HepG2 (cell line): Measurements from ENCODE around the gene PDIA5. TPM values are rescaled to one million over a fixed set of nuclear protein-coding genes. Genes with fewer than 3 reads are reported as not detected.
A peak's percentile ranks its signal among the peaks of the same experiment; 100 is the strongest.

Source experiments
- ATAC-seq: fragments of 200-7000 bp; cut with Tn5 transposase; 3 replicates; pipeline ENCODE4 v1.9.1; 2020; ENCODE audit warnings: mild to moderate bottlenecking, moderate library complexity
- BruUV-seq: library from RNA; stranded (reverse); fragments of 400-500 nt; replicated peaks from 2 replicates; lab custom pipeline; 2021; lab: Mats Ljungman, UMichigan
- CTCF ChIA-PET: fragments of 300-600 bp; formaldehyde crosslinking; extraction: SDS; loops from one replicate; lab custom pipeline; 2021; ENCODE audit warnings: low total read pairs, inconsistent platforms, low intra/inter-chr PET ratio; lab: Yijun Ruan, JAX
- POLR2A ChIA-PET: fragments of 350-600 bp; sonication (Branson Sonifier 250); formaldehyde crosslinking; loops from one replicate; lab custom pipeline; 2020; ENCODE audit warnings: antibody characterized with exemption, inconsistent platforms; lab: Yijun Ruan, JAX
- DNase-seq: peaks from one replicate; pipeline ENCODE4 v3.0.0-alpha.2; 2015; ENCODE audit warnings: low spot score
- FAIRE-seq: peaks from 3 replicates; lab custom pipeline; 2011; peaks lifted over from hg19 to GRCh38; lab: Jason Lieb, UNC
- H2AFZ ChIP-seq: one replicate; pipeline ENCODE4 v1.6.1; 2011; ENCODE audit warnings: low read length, inconsistent platforms
- H3K27ac ChIP-seq: fragments of 300-600 bp; 3 replicates; pipeline ENCODE4 v1.8.0; 2011; ENCODE audit warnings: mixed run types, mild to moderate bottlenecking, mixed read lengths, low read length, inconsistent platforms; ENCODE audit not compliant: insufficient read depth; ENCODE audit errors: extremely low read length
- H3K27me3 ChIP-seq, 2 experiments: fragments of 200-600 bp in 1 of 2; 2 replicates in 1 of 2; 3 replicates in 1 of 2; pipeline versions ENCODE4 v1.6.0 to v1.8.0; 2011; ENCODE audit warnings: low read length in 2 of 2, mild to moderate bottlenecking in 2 of 2, moderate library complexity in 2 of 2, inconsistent platforms in 1 of 2; ENCODE audit not compliant: insufficient read depth in 2 of 2, control insufficient read depth in 1 of 2
- H3K36me3 ChIP-seq, 2 experiments: fragments of 200-600 bp in 1 of 2; replicated peaks in 1 of 2; 2 replicates in 1 of 2; 3 replicates in 1 of 2; pipeline versions ENCODE4 v1.5.1 to v1.8.0; 2011; ENCODE audit warnings: low read length in 2 of 2, inconsistent platforms in 1 of 2; ENCODE audit not compliant: insufficient read depth in 2 of 2, control insufficient read depth in 1 of 2
- H3K4me1 ChIP-seq: 2 replicates; pipeline ENCODE4 v1.5.1; 2012; ENCODE audit warnings: low read length, inconsistent platforms; ENCODE audit not compliant: insufficient read depth
- H3K4me2 ChIP-seq: 2 replicates; pipeline ENCODE4 v1.6.0; 2011; ENCODE audit warnings: low read depth, low read length, inconsistent platforms
- H3K4me3 ChIP-seq, 3 experiments: fragments of 200-600 bp in 1 of 3; sonication (generic), shearing (Covaris generic) in 1 of 3; replicated peaks in 1 of 3; 2 replicates each; pipeline ENCODE4 v1.5.1; 2011 to 2016; ENCODE audit warnings: low read length in 3 of 3, inconsistent platforms in 2 of 3, low read depth in 2 of 3, mild to moderate bottlenecking in 2 of 3, control low read depth in 1 of 3, mixed read lengths in 1 of 3; ENCODE audit not compliant: insufficient read depth in 1 of 3
- H3K79me2 ChIP-seq: one replicate; pipeline ENCODE4 v1.6.1; 2011; ENCODE audit warnings: low read length, inconsistent platforms; ENCODE audit not compliant: insufficient read depth
- H3K9ac ChIP-seq: 2 replicates; pipeline ENCODE4 v1.6.0; 2011; ENCODE audit warnings: mild to moderate bottlenecking, low read depth, low read length, inconsistent platforms; ENCODE audit not compliant: insufficient read depth
- H3K9me3 ChIP-seq: 2 replicates; pipeline ENCODE4 v1.5.1; 2012; ENCODE audit warnings: mild to moderate bottlenecking, low read length
- H4K20me1 ChIP-seq: 2 replicates; pipeline ENCODE4 v1.6.0; 2011; ENCODE audit warnings: inconsistent platforms, mild to moderate bottlenecking, low read length, moderate library complexity; ENCODE audit not compliant: insufficient read depth
- ARNT2 ChIP-seq: sonication (generic); formaldehyde crosslinking; IDR thresholded peaks from 2 replicates; pipeline ENCODE4 v1.8.0; 2022; ENCODE audit warnings: mild to moderate bottlenecking, low read depth, missing genetic modification reagents, moderate library complexity
- DRAP1 ChIP-seq: IDR thresholded peaks from 2 replicates; pipeline ENCODE4 v1.6.1; 2016; ENCODE audit warnings: missing genetic modification reagents, missing compliant biosample characterization
- GATAD2A ChIP-seq: IDR thresholded peaks from 2 replicates; pipeline ENCODE4 v1.6.1; 2016
- GMEB2 ChIP-seq: IDR thresholded peaks from 2 replicates; pipeline ENCODE4 v1.6.1; 2016; ENCODE audit warnings: missing biosample characterization, missing genetic modification reagents, low read depth
- GPN1 ChIP-seq: sonication (generic); formaldehyde crosslinking; IDR thresholded peaks from 2 replicates; pipeline ENCODE4 v1.5.1; 2020; ENCODE audit warnings: missing genetic modification reagents, borderline replicate concordance
- HMG20A ChIP-seq: IDR thresholded peaks from 2 replicates; pipeline ENCODE4 v1.6.1; 2016; ENCODE audit warnings: borderline replicate concordance
- KDM5A ChIP-seq: fragments of 200-600 bp; sonication (generic); IDR thresholded peaks from 2 replicates; pipeline ENCODE4 v1.7.0; 2018; ENCODE audit warnings: antibody characterized with exemption, mild to moderate bottlenecking, low read length, borderline replicate concordance
- LBX2 ChIP-seq: sonication (generic); formaldehyde crosslinking; IDR thresholded peaks from 2 replicates; pipeline ENCODE4 v1.5.0; 2020; ENCODE audit warnings: missing genetic modification reagents, mild to moderate bottlenecking, borderline replicate concordance
- MTF1 ChIP-seq: sonication (generic); formaldehyde crosslinking; IDR thresholded peaks from 2 replicates; pipeline ENCODE4 v1.5.0; 2020; ENCODE audit warnings: missing genetic modification reagents
- NFE2L1 ChIP-seq: sonication (generic); formaldehyde crosslinking; IDR thresholded peaks from 2 replicates; pipeline ENCODE4 v1.4.0; 2020; ENCODE audit warnings: missing genetic modification reagents, mild to moderate bottlenecking, borderline replicate concordance
- NFE2L2 ChIP-seq: fragments of 150-350 bp; IDR thresholded peaks from 2 replicates; pipeline ENCODE4 v1.6.1; 2014; ENCODE audit warnings: low read length
- PHB2 ChIP-seq: fragments of 450-650 bp; IDR thresholded peaks from 2 replicates; pipeline ENCODE4 v1.6.1; 2018; ENCODE audit not compliant: partially characterized antibody
- PHF21A ChIP-seq: sonication (generic); formaldehyde crosslinking; IDR thresholded peaks from 2 replicates; pipeline ENCODE4 v1.5.0; 2020; ENCODE audit warnings: mild to moderate bottlenecking, missing genetic modification reagents
- SRF ChIP-seq: IDR thresholded peaks from 2 replicates; pipeline ENCODE4 v1.6.1; 2011; ENCODE audit warnings: mild to moderate bottlenecking, low read depth, low read length, moderate library complexity
- SRY ChIP-seq: sonication (generic); formaldehyde crosslinking; IDR thresholded peaks from 2 replicates; pipeline ENCODE4 v1.8.0; 2022; ENCODE audit warnings: mild to moderate bottlenecking, missing genetic modification reagents
- THAP7 ChIP-seq: sonication (generic); formaldehyde crosslinking; IDR thresholded peaks from 2 replicates; pipeline ENCODE4 v1.8.1; 2023; ENCODE audit warnings: mild to moderate bottlenecking, missing genetic modification reagents
- TP53 ChIP-seq: sonication (generic); formaldehyde crosslinking; conservative IDR thresholded peaks from 2 replicates; pipeline ENCODE4 v1.4.0; 2020; ENCODE audit warnings: missing genetic modification reagents
- ZNF224 ChIP-seq: sonication (generic); formaldehyde crosslinking; IDR thresholded peaks from 2 replicates; pipeline ENCODE4 v1.5.0; 2020; ENCODE audit warnings: mild to moderate bottlenecking, missing genetic modification reagents
- ZNF317 ChIP-seq: sonication (generic); formaldehyde crosslinking; IDR thresholded peaks from 2 replicates; pipeline ENCODE4 v1.5.0; 2020; ENCODE audit warnings: mild to moderate bottlenecking, missing genetic modification reagents
- ZNF644 ChIP-seq: IDR thresholded peaks from 2 replicates; pipeline ENCODE4 v1.6.1; 2016; ENCODE audit warnings: low read depth
- ZNF660 ChIP-seq: sonication (generic); formaldehyde crosslinking; IDR thresholded peaks from 2 replicates; pipeline ENCODE4 v1.5.1; 2020; ENCODE audit warnings: mild to moderate bottlenecking, low read depth, missing genetic modification reagents, borderline replicate concordance
- ZNF839 ChIP-seq: sonication (generic); formaldehyde crosslinking; IDR thresholded peaks from 2 replicates; pipeline ENCODE4 v1.4.0; 2020; ENCODE audit warnings: missing genetic modification reagents, mild to moderate bottlenecking, borderline replicate concordance
- ZNF883 ChIP-seq: sonication (generic); formaldehyde crosslinking; IDR thresholded peaks from 2 replicates; pipeline ENCODE4 v1.5.1; 2020; ENCODE audit warnings: mild to moderate bottlenecking, missing genetic modification reagents; ENCODE audit errors: not compliant biosample characterization
- WGBS: methylation state at CpG from one replicate; pipeline ENCODE4 v1.1.6; 2017; ENCODE audit warnings: low lambda C conversion rate; 5-methylcytosine and 5-hydroxymethylcytosine counted together
- in situ Hi-C: cut with HindIII; loops from 2 replicates; pipeline ENCODE4 v1.10.0; 2017; ENCODE audit warnings: low pct_unique_long_range_greater_than_20kb; ENCODE audit not compliant: extremely low pct_ligation_motif_present
- intact Hi-C: fragments of 100-400 bp; cut with micrococcal nuclease; formaldehyde crosslinking; loops from one replicate; pipeline ENCODE4 v1.10.0; 2022; ENCODE audit not compliant: unreplicated experiment
- polyA plus RNA-seq, 8 experiments: library from polyadenylated mRNA; depleted of rRNA in 3 of 8; stranded (reverse) in 7 of 8; unstranded in 1 of 8; fragments of >200 nt; fragmentation: Illumina TruSeq in 4 of 8; extraction: Trizol in 4 of 8; gene quantifications; 2 replicates each; pipeline versions ENCODE4 v1.2.1 to v1.2.3, GENCODE V29; 2011 to 2016; ENCODE audit warnings: low read depth in 4 of 8, missing spikeins in 1 of 8, mixed read lengths in 1 of 8; ENCODE audit not compliant: insufficient read depth in 1 of 8
- total RNA-seq, 5 experiments: library from RNA; depleted of rRNA; stranded (reverse); fragments of >200 nt; fragmentation: Illumina TruSeq; extraction: Trizol; gene quantifications; 2 replicates each; pipeline ENCODE4 v1.2.3, GENCODE V29; 2016; ENCODE audit warnings: low read depth in 1 of 5

PDIA5 gene
- total and polyA plus RNA-seq, 2 of the 13 experiments (the other 11 are each of a cell fraction or from before 2014, with no cell fraction given): 51.3 to 74.3 TPM

- no peaks in the 10 kb centered on the region for H3K9me3 ChIP-seq
- peak; percentile 91 for FAIRE-seq
- H3K4me3 ChIP-seq: peak overlapping the region; percentile 23 to 61 (median 36); a peak in 5 of 6 replicates
- intact Hi-C loops (loop anchor here (1.0 kb wide), 1 partner anchor 17 kb away; no protein-coding TSS in a partner anchor), in situ Hi-C loops (no loop called here)
- ChIA-PET CTCF (no interaction called here), POLR2A (interaction anchor here (0.6 to 1.6 kb wide), 5 partner anchors 9 to 116 kb away, joined by 3 to 19 read pairs (median 4); partner anchors contain the start of genes PDIA5, SEC22A and SEMA5B)
- no peaks in the 10 kb centered on the region for H3K27me3 ChIP-seq
- peaks cover 86% of the 10 kb centered on the region for H3K79me2 ChIP-seq
- H4K20me1 ChIP-seq: peaks cover 67% of the 10 kb centered on the region
- ATAC-seq: peak; percentile 85
- peaks cover 78% of the 10 kb centered on the region for H3K4me1 ChIP-seq
- peak overlapping the region; percentile 75 for H3K4me2 ChIP-seq
- DNase-seq: peak; percentile 80
- H3K27ac ChIP-seq: peak overlapping the region; percentile 83
- H2AFZ ChIP-seq: no peak overlapping the region
- 0% methylated on average over 7 of the region's 10 CpGs for WGBS
- no TSS peak for BruUV-seq
- H3K9ac ChIP-seq: peak overlapping the region; percentile 42
- peaks cover 6 to 19% of the 10 kb centered on the region in 2 experiments; a peak in 4 of 5 replicates for H3K36me3 ChIP-seq
- TF ChIP-seq ARNT2 (peak; percentile 52; the same call in 1 of the 2 replicates), THAP7 (CRISPR knock-in tag) (0 out of 2 replicates have a peak, but pooled peaks have one; percentile 42), ZNF883 (CRISPR knock-in tag) (no peak), GMEB2 (CRISPR knock-in tag) (no peak), ZNF224 (CRISPR knock-in tag) (no peak), GATAD2A (CRISPR knock-in tag) (peak; percentile 74), NFE2L2 (no peak), HMG20A (CRISPR knock-in tag) (peak; percentile 21; the same call in 1 of the 2 replicates), PHB2 (no peak), TP53 (CRISPR knock-in tag) (no peak), ZNF317 (no peak), ZNF660 (CRISPR knock-in tag) (no peak), PHF21A (CRISPR knock-in tag) (peak; percentile 47; the same call in 1 of the 2 replicates), GPN1 (CRISPR knock-in tag) (no peak), ZNF644 (CRISPR knock-in tag) (no peak; the same call in 1 of the 2 replicates), NFE2L1 (CRISPR knock-in tag) (no peak), LBX2 (CRISPR knock-in tag) (no peak), ZNF839 (CRISPR knock-in tag) (0 out of 2 replicates have a peak, but pooled peaks have one; percentile 52), SRF (no peak), MTF1 (CRISPR knock-in tag) (no peak), KDM5A (peak; percentile 28; the same call in 1 of the 2 replicates), DRAP1 (CRISPR knock-in tag) (peak; percentile 40; the same call in 1 of the 2 replicates), SRY (CRISPR knock-in tag) (no peak)
Observed at GRCh38 chr3:123085293-123085931, 18.6 kb downstream of the PDIA5 start.
